HCT116 (cell line): ENCODE measurements around the gene FASLG. TPM values are rescaled to one million over a fixed set of nuclear protein-coding genes. Genes with fewer than 3 reads are reported as not detected.
"Not testable (repeated sequence)": the region's sequence is repeated elsewhere in the genome, so short reads cannot be mapped to it uniquely, and the experiment has no call there.

Experiments
- ATAC-seq: fragments of 200-7000 bp; cut with Tn5 transposase; 2 replicates; pipeline ENCODE4 v1.9.1; 2020; ENCODE audit warnings: mild to moderate bottlenecking, moderate library complexity
- BruUV-seq: library from RNA; stranded (reverse); fragments of 400-500 nt; replicated peaks from 2 replicates; lab custom pipeline; 2021; lab: Mats Ljungman, UMichigan
- CTCF ChIA-PET: fragments of 300-600 bp; sonication (Branson Sonifier 250); formaldehyde crosslinking; loops from one replicate; lab custom pipeline; 2021; ENCODE audit warnings: antibody characterized with exemption; lab: Charles Lee
- POLR2A ChIA-PET: fragments of 300-600, 350-600 bp; sonication (Branson Sonifier 250); formaldehyde crosslinking; loops from one replicate; lab custom pipeline; 2021; ENCODE audit warnings: antibody characterized with exemption; lab: Charles Lee
- RAD21 ChIA-PET, 2 experiments: fragments of 300-600 bp; sonication (Branson Sonifier 250); formaldehyde crosslinking; loops; one replicate each; lab custom pipeline; 2023; ENCODE audit warnings: low total read pairs in 2 of 2; ENCODE audit not compliant: uncharacterized antibody in 2 of 2, unreplicated experiment in 2 of 2, low non-redundant PET in 1 of 2; lab: Charles Lee
- DNase-seq: peaks from one replicate; pipeline ENCODE4 v3.0.0-alpha.2; 2010; ENCODE audit warnings: low read depth, low spot score
- H2AFZ ChIP-seq: fragments of 200-600 bp; shearing (Covaris generic), sonication (generic); 2 replicates; pipeline ENCODE4 v1.6.1; 2017; ENCODE audit warnings: low read depth, mixed run types, mixed read lengths, antibody characterized with exemption, low read length; ENCODE audit not compliant: poor library complexity, severe bottlenecking
- H3K27ac ChIP-seq: 2 replicates; pipeline ENCODE4 v1.5.1; 2012; ENCODE audit warnings: low read depth, low read length
- H3K27me3 ChIP-seq: fragments of 200-600 bp; sonication (generic); 2 replicates; pipeline ENCODE4 v1.6.1; 2016; ENCODE audit warnings: mixed run types, low read length, mixed read lengths; ENCODE audit not compliant: insufficient read depth
- H3K36me3 ChIP-seq, 2 experiments: fragments of 200-500 bp in 1 of 2; fragments of 200-600 bp in 1 of 2; sonication (Bioruptor generic) in 1 of 2; sonication (generic) in 1 of 2; 2 replicates each; pipeline versions ENCODE4 v1.5.1 to v1.6.1; 2014 to 2016; ENCODE audit warnings: low read length in 2 of 2, inconsistent platforms in 1 of 2, mixed read lengths in 1 of 2, mixed run types in 1 of 2; ENCODE audit not compliant: insufficient read depth in 2 of 2, control insufficient read depth in 1 of 2
- H3K4me1 ChIP-seq, 2 experiments: fragments of 200-600 bp in 1 of 2; sonication (generic) in 1 of 2; 2 replicates each; pipeline versions ENCODE4 v1.5.1 to v1.6.1; 2012 to 2017; ENCODE audit warnings: low read length in 2 of 2, inconsistent platforms in 1 of 2, mild to moderate bottlenecking in 1 of 2, mixed read lengths in 1 of 2, mixed run types in 1 of 2, moderate library complexity in 1 of 2; ENCODE audit not compliant: insufficient read depth in 2 of 2, control insufficient read depth in 1 of 2
- H3K4me2 ChIP-seq: fragments of 200-600 bp; sonication (generic); 2 replicates; pipeline ENCODE4 v1.6.1; 2017; ENCODE audit warnings: mixed run types, low read length, mixed read lengths
- H3K4me3 ChIP-seq, 2 experiments: fragments of 200-600 bp in 1 of 2; sonication (generic) in 1 of 2; replicated peaks in 1 of 2; 2 replicates each; pipeline ENCODE4 v1.5.1; 2011 to 2016; ENCODE audit warnings: low read length in 2 of 2, control low read depth in 1 of 2, low read depth in 1 of 2, mild to moderate bottlenecking in 1 of 2, mixed read lengths in 1 of 2, mixed run types in 1 of 2
- H3K79me2 ChIP-seq: fragments of 200-600 bp; sonication (generic); 2 replicates; pipeline ENCODE4 v1.6.1; 2017; ENCODE audit warnings: mild to moderate bottlenecking, mixed run types, low read length, moderate library complexity, mixed read lengths; ENCODE audit not compliant: insufficient read depth
- H3K9ac ChIP-seq: fragments of 200-600 bp; sonication (generic); 2 replicates; pipeline ENCODE4 v1.6.1; 2016; ENCODE audit warnings: low read length, mixed read lengths
- H3K9me2 ChIP-seq: fragments of 200-600 bp; sonication (generic), shearing (Covaris generic); 2 replicates; pipeline ENCODE4 v1.6.1; 2017; ENCODE audit warnings: mixed run types, mild to moderate bottlenecking, moderate library complexity; ENCODE audit not compliant: insufficient read depth
- H3K9me3 ChIP-seq, 2 experiments: fragments of 200-500 bp in 1 of 2; fragments of 200-600 bp in 1 of 2; sonication (Bioruptor generic) in 1 of 2; sonication (generic) in 1 of 2; 2 replicates each; pipeline ENCODE4 v1.6.1; 2014 to 2017; ENCODE audit warnings: low read length in 2 of 2, mixed read lengths in 2 of 2, inconsistent platforms in 1 of 2, low read depth in 1 of 2, mild to moderate bottlenecking in 1 of 2, mixed run types in 1 of 2, moderate library complexity in 1 of 2; ENCODE audit not compliant: control insufficient read depth in 1 of 2, insufficient read depth in 1 of 2
- H4K20me1 ChIP-seq: fragments of 200-600 bp; sonication (generic), shearing (Covaris generic); 2 replicates; pipeline ENCODE4 v1.6.1; 2017; ENCODE audit warnings: mixed run types, mild to moderate bottlenecking, moderate library complexity; ENCODE audit not compliant: insufficient read depth
- ATF3 ChIP-seq: IDR thresholded peaks from 2 replicates; pipeline ENCODE4 v1.6.1; 2012
- CBX3 ChIP-seq: IDR thresholded peaks from 2 replicates; pipeline ENCODE4 v1.6.1; 2012; ENCODE audit warnings: low read depth
- CEBPB ChIP-seq: IDR thresholded peaks from 2 replicates; pipeline ENCODE4 v1.6.1; 2012; ENCODE audit warnings: low read depth
- EGR1 ChIP-seq: IDR thresholded peaks from 2 replicates; pipeline ENCODE4 v1.6.1; 2012; ENCODE audit warnings: low read depth
- ELF1 ChIP-seq: IDR thresholded peaks from 2 replicates; pipeline ENCODE4 v1.6.1; 2012; ENCODE audit warnings: low read depth, borderline replicate concordance
- EZH2phosphoT487 ChIP-seq: fragments of 200-600 bp; IDR thresholded peaks from 2 replicates; pipeline ENCODE4 v1.6.1; 2018; ENCODE audit warnings: antibody characterized with exemption, borderline replicate concordance
- FOSL1 ChIP-seq: IDR thresholded peaks from 2 replicates; pipeline ENCODE4 v1.6.1; 2012; ENCODE audit warnings: low read depth
- POLR2AphosphoS5 ChIP-seq: IDR thresholded peaks from 2 replicates; pipeline ENCODE4 v1.6.1; 2011; ENCODE audit warnings: mild to moderate bottlenecking, low read depth, low read length, moderate library complexity
- RAD21 ChIP-seq: IDR thresholded peaks from 2 replicates; pipeline ENCODE4 v1.6.1; 2012; ENCODE audit warnings: low read depth, mild to moderate bottlenecking
- SIN3A ChIP-seq: IDR thresholded peaks from 2 replicates; pipeline ENCODE4 v1.6.1; 2012; ENCODE audit warnings: low read depth
- SP1 ChIP-seq: IDR thresholded peaks from 2 replicates; pipeline ENCODE4 v1.6.1; 2012; ENCODE audit warnings: low read depth
- SRF ChIP-seq: IDR thresholded peaks from 2 replicates; pipeline ENCODE4 v1.6.1; 2012; ENCODE audit warnings: low read depth
- TCF7L2 ChIP-seq: IDR thresholded peaks from 2 replicates; pipeline ENCODE4 v1.7.0; 2011; ENCODE audit warnings: borderline replicate concordance, inconsistent platforms; ENCODE audit not compliant: insufficient read depth, insufficient read length; ENCODE audit errors: extremely low read depth
- YY1 ChIP-seq: IDR thresholded peaks from 2 replicates; pipeline ENCODE4 v1.6.1; 2011; ENCODE audit warnings: low read length, low read depth, moderate library complexity, mild to moderate bottlenecking; ENCODE audit not compliant: insufficient replicate concordance; ENCODE audit errors: extremely low read depth
- ZFX ChIP-seq: fragments of 450-650 bp; IDR thresholded peaks from 2 replicates; pipeline ENCODE4 v1.6.1; 2017
- intact Hi-C: fragments of 100-400 bp; cut with micrococcal nuclease; formaldehyde crosslinking; loops from 2 replicates; pipeline ENCODE4 v1.10.0; 2022
- total RNA-seq: library from RNA; stranded (reverse); gene quantifications from one replicate; pipeline ENCODE4 v1.2.1, GENCODE V29; 2021; ENCODE audit not compliant: unreplicated experiment
- TF ChIP-seq, protein P1 (sequence below): IDR thresholded peaks from 2 replicates; pipeline ENCODE4 v1.6.1; 2011; ENCODE audit warnings: mild to moderate bottlenecking, low read length, moderate library complexity; ENCODE audit not compliant: insufficient replicate concordance; ENCODE audit errors: extremely low read depth
- TF ChIP-seq, protein P2 (sequence below): IDR thresholded peaks from 2 replicates; pipeline ENCODE4 v1.6.1; 2012

FASLG gene
- total RNA-seq, 1 experiment from 2014 or later, result not detected

DNA sequence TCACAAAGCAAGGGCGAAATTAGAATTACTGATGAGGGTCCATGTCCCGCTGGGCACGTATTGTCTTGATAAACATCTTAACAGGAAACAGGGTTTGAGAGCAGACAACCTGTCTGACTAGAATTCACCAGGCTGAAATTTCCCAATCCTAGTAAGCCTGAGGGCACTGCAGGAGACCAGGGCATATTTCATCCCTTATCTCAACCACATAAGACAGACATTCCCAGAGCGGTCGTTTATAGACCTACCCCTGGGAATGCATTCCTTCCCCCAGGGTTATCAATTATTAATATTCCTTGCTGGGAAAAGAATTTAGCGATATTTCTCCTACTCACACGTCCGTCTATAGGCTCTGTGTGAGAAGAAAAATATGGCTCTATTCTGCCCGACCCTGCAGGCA lies 38.3 kb upstream of the FASLG start:
- H3K4me3 ChIP-seq, POLR2A ChIA-PET, DNase-seq, H2AFZ ChIP-seq, H3K4me2 ChIP-seq, H3K9ac ChIP-seq, RAD21 ChIA-PET, H3K79me2 ChIP-seq, H3K36me3 ChIP-seq, H3K27me3 ChIP-seq, H4K20me1 ChIP-seq, H3K4me1 ChIP-seq: not testable (repeated sequence)
- TF ChIP-seq CBX3, result peak; percentile 78
- TF ChIP-seq, all 23 proteins: peak for 1; not testable (repeated sequence) for 22
- BruUV-seq, H3K9me2 ChIP-seq, H3K27ac ChIP-seq, ATAC-seq, CTCF ChIA-PET, H3K9me3 ChIP-seq, intact Hi-C loops: not testable (repeated sequence)

DNA sequence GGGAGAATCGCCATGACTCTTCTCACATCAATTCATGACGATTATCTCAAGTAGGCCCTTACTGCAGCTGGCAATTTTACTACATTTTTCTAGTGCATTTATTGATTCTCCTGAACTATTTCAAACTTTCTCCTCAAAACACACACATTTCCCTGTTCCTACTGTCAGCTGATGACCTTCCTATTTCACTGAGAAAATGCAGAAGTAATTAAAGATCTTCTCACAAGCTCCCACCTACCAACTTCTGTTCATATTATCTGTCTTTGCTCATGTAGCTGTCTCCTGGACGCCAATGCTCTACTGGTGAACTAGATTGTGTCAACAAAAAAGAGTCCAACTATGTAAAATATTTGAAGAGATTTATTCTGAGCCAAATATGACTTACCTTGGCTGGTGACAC lies 36.4 kb upstream of the FASLG start:
- H3K9me2 ChIP-seq, result no peaks in the 10 kb centered on the region
- H3K4me2 ChIP-seq, result no peak overlapping the region
- H3K27me3 ChIP-seq, result no peaks in the 10 kb centered on the region
- ChIA-PET RAD21 (no interaction called here), POLR2A (no interaction called here), CTCF (no interaction called here)
- no peak for DNase-seq
- H3K79me2 ChIP-seq, result no peaks in the 10 kb centered on the region
- H2AFZ ChIP-seq, result no peak overlapping the region
- no peak for ATAC-seq
- intact Hi-C loops, result no loop called here
- no peaks in the 10 kb centered on the region; a peak in 1 of 4 replicates for H3K9me3 ChIP-seq
- H3K4me1 ChIP-seq, result no peaks in the 10 kb centered on the region
- H3K9ac ChIP-seq, result no peak overlapping the region
- H4K20me1 ChIP-seq, result no peaks in the 10 kb centered on the region
- no peak overlapping the region for H3K27ac ChIP-seq
- no peak overlapping the region for H3K4me3 ChIP-seq
- no peaks in the 10 kb centered on the region for H3K36me3 ChIP-seq
- no TSS peak for BruUV-seq
- TF ChIP-seq EZH2phosphoT487 (no peak), EGR1 (no peak), TCF7L2 (no peak), ZFX (no peak), POLR2AphosphoS5 (no peak), SRF (no peak), CBX3 (no peak), ELF1 (no peak), ATF3 (no peak), FOSL1 (no peak), YY1 (no peak), CEBPB (no peak), SP1 (no peak), RAD21 (no peak), SIN3A (no peak)
- TF ChIP-seq, protein P1, sequence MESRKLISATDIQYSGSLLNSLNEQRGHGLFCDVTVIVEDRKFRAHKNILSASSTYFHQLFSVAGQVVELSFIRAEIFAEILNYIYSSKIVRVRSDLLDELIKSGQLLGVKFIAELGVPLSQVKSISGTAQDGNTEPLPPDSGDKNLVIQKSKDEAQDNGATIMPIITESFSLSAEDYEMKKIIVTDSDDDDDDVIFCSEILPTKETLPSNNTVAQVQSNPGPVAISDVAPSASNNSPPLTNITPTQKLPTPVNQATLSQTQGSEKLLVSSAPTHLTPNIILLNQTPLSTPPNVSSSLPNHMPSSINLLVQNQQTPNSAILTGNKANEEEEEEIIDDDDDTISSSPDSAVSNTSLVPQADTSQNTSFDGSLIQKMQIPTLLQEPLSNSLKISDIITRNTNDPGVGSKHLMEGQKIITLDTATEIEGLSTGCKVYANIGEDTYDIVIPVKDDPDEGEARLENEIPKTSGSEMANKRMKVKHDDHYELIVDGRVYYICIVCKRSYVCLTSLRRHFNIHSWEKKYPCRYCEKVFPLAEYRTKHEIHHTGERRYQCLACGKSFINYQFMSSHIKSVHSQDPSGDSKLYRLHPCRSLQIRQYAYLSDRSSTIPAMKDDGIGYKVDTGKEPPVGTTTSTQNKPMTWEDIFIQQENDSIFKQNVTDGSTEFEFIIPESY, result no peak
- TF ChIP-seq, protein P2, sequence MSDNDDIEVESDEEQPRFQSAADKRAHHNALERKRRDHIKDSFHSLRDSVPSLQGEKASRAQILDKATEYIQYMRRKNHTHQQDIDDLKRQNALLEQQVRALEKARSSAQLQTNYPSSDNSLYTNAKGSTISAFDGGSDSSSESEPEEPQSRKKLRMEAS, result no peak
